H1 (cell line): Measurements from ENCODE around the gene STX18. TPM values are rescaled to one million over a fixed set of nuclear protein-coding genes. Genes with fewer than 3 reads are reported as not detected.

Experiments
- CTCF ChIA-PET: fragments of 300-600 bp; sonication (Branson Sonifier 250); formaldehyde crosslinking; loops from one replicate; lab custom pipeline; 2021; ENCODE audit not compliant: partially characterized antibody; lab: Charles Lee
- POLR2A ChIA-PET: fragments of 300-600 bp; sonication (Branson Sonifier 250); formaldehyde crosslinking; loops from one replicate; lab custom pipeline; 2021; ENCODE audit warnings: inconsistent platforms; ENCODE audit not compliant: partially characterized antibody; lab: Charles Lee
- DNase-seq, 2 experiments: peaks; one replicate each; pipeline versions ENCODE4 v3.0.0 to v3.0.0-alpha.2; 2010 to 2022; ENCODE audit warnings: low spot score in 2 of 2, low read depth in 1 of 2, mixed read lengths in 1 of 2
- FAIRE-seq: peaks from 2 replicates; lab custom pipeline; 2011; peaks lifted over from hg19 to GRCh38; lab: Jason Lieb, UNC
- H2AFZ ChIP-seq: 2 replicates; pipeline ENCODE4 v1.8.1; 2012; ENCODE audit warnings: low read length, inconsistent platforms
- H2AK5ac ChIP-seq: 2 replicates; pipeline ENCODE4 v1.6.1; 2013; ENCODE audit warnings: low read depth, low read length
- H2BK120ac ChIP-seq: replicated peaks from 2 replicates; pipeline ENCODE3; 2013; ENCODE audit warnings: low read depth, low read length, inconsistent platforms
- H2BK12ac ChIP-seq: 2 replicates; pipeline ENCODE4 v1.6.1; 2013; ENCODE audit warnings: low read depth, low read length
- H2BK15ac ChIP-seq: 2 replicates; pipeline ENCODE4 v1.6.1; 2013; ENCODE audit warnings: low read length
- H2BK20ac ChIP-seq: 2 replicates; pipeline ENCODE4 v1.6.1; 2013; ENCODE audit warnings: low read length
- H2BK5ac ChIP-seq: 2 replicates; pipeline ENCODE4 v1.6.1; 2013; ENCODE audit warnings: low read depth, low read length
- H3K14ac ChIP-seq: 2 replicates; pipeline ENCODE4 v1.6.1; 2013; ENCODE audit warnings: inconsistent platforms; ENCODE audit not compliant: insufficient read length
- H3K18ac ChIP-seq: 2 replicates; pipeline ENCODE4 v1.6.1; 2013; ENCODE audit warnings: low read length; ENCODE audit errors: extremely low read depth
- H3K23ac ChIP-seq: 2 replicates; pipeline ENCODE4 v1.6.1; 2013; ENCODE audit warnings: inconsistent platforms; ENCODE audit not compliant: insufficient read length
- H3K23me2 ChIP-seq: 2 replicates; pipeline ENCODE4 v1.6.1; 2013; ENCODE audit warnings: low read depth, low read length
- H3K27ac ChIP-seq: 2 replicates; pipeline ENCODE4 v1.6.1; 2011; ENCODE audit warnings: low read depth, low read length, inconsistent platforms
- H3K27me3 ChIP-seq, 4 experiments: replicated peaks in 1 of 4; 1 replicate in 1 of 4; 2 replicates in 3 of 4; pipeline versions ENCODE4 v1.6.1 to v1.8.1; 2011 to 2013; ENCODE audit warnings: low read length in 3 of 4, mild to moderate bottlenecking in 3 of 4, inconsistent platforms in 2 of 4, mixed read lengths in 2 of 4, moderate library complexity in 1 of 4; ENCODE audit not compliant: control insufficient read depth in 3 of 4, insufficient read depth in 3 of 4; ENCODE audit errors: extremely low read depth in 1 of 4
- H3K36me3 ChIP-seq, 4 experiments: 2 replicates each; pipeline versions ENCODE4 v1.6.1 to v1.8.1; 2011 to 2013; ENCODE audit warnings: mild to moderate bottlenecking in 4 of 4, low read length in 3 of 4, moderate library complexity in 2 of 4, control low read depth in 1 of 4, inconsistent platforms in 1 of 4; ENCODE audit not compliant: insufficient read depth in 4 of 4, control insufficient read depth in 2 of 4
- H3K4ac ChIP-seq: replicated peaks from 2 replicates; pipeline ENCODE3; 2013; ENCODE audit warnings: low read length, low read depth, mixed read lengths, inconsistent platforms; ENCODE audit not compliant: insufficient read length
- H3K4me1 ChIP-seq, 4 experiments: replicated peaks in 1 of 4; 1 replicate in 1 of 4; 2 replicates in 3 of 4; pipeline versions ENCODE4 v1.6.1 to v1.8.1; 2011 to 2013; ENCODE audit warnings: low read length in 3 of 4, inconsistent platforms in 2 of 4, mixed read lengths in 1 of 4; ENCODE audit not compliant: insufficient read depth in 4 of 4, control insufficient read depth in 3 of 4
- H3K4me2 ChIP-seq, 2 experiments: 2 replicates each; pipeline versions ENCODE4 v1.6.1 to v1.8.1; 2011 to 2013; ENCODE audit warnings: low read depth in 2 of 2, low read length in 2 of 2, control low read depth in 1 of 2, inconsistent platforms in 1 of 2, mild to moderate bottlenecking in 1 of 2; ENCODE audit not compliant: insufficient read depth in 1 of 2
- H3K4me3 ChIP-seq, 4 experiments: fragments of 200-600, 300-600 bp in 1 of 4; sonication (generic), shearing (Covaris generic), sonication (Bioruptor Twin) in 1 of 4; 2 replicates each; pipeline versions ENCODE4 v1.5.1 to v1.8.1; 2011 to 2016; ENCODE audit warnings: low read length in 4 of 4, low read depth in 3 of 4, control low read depth in 2 of 4, inconsistent platforms in 2 of 4, mild to moderate bottlenecking in 2 of 4, mixed read lengths in 1 of 4, moderate library complexity in 1 of 4; ENCODE audit not compliant: insufficient read depth in 2 of 4; ENCODE audit errors: extremely low read depth in 1 of 4
- H3K56ac ChIP-seq: replicated peaks from 2 replicates; pipeline ENCODE3; 2013; ENCODE audit warnings: low read depth, mild to moderate bottlenecking, mixed read lengths, low read length, inconsistent platforms; ENCODE audit not compliant: insufficient read length
- H3K79me1 ChIP-seq: 2 replicates; pipeline ENCODE4 v1.6.1; 2013; ENCODE audit warnings: low read depth, low read length, control low read depth
- H3K79me2 ChIP-seq, 2 experiments: 2 replicates each; pipeline versions ENCODE4 v1.6.1 to v1.8.1; 2012 to 2013; ENCODE audit warnings: low read length in 2 of 2, mild to moderate bottlenecking in 2 of 2, inconsistent platforms in 1 of 2; ENCODE audit not compliant: insufficient read depth in 2 of 2, control insufficient read depth in 1 of 2
- H3K9ac ChIP-seq, 4 experiments: replicated peaks in 1 of 4; 1 replicate in 1 of 4; 2 replicates in 3 of 4; pipeline versions ENCODE4 v1.6.1 to v1.8.1; 2011 to 2013; ENCODE audit warnings: low read depth in 3 of 4, low read length in 3 of 4, control low read depth in 2 of 4, mild to moderate bottlenecking in 2 of 4, moderate library complexity in 2 of 4, inconsistent platforms in 1 of 4; ENCODE audit errors: extremely low read depth in 1 of 4
- H3K9me3 ChIP-seq, 2 experiments: 2 replicates each; pipeline versions ENCODE4 v1.6.1 to v1.8.1; 2012 to 2013; ENCODE audit warnings: mild to moderate bottlenecking in 2 of 2, moderate library complexity in 2 of 2, control low read depth in 1 of 2, inconsistent platforms in 1 of 2, low read depth in 1 of 2, low read length in 1 of 2, mixed read lengths in 1 of 2; ENCODE audit not compliant: insufficient read depth in 2 of 2
- H4K20me1 ChIP-seq, 2 experiments: replicated peaks in 1 of 2; 2 replicates each; pipeline versions ENCODE3 to v1.8.1; 2011 to 2013; ENCODE audit warnings: inconsistent platforms in 2 of 2, low read length in 2 of 2, mild to moderate bottlenecking in 1 of 2; ENCODE audit not compliant: insufficient read depth in 2 of 2, control insufficient read depth in 1 of 2
- H4K5ac ChIP-seq: 2 replicates; pipeline ENCODE4 v1.6.1; 2013; ENCODE audit warnings: low read length, low read depth, mixed read lengths, inconsistent platforms; ENCODE audit not compliant: insufficient read length
- H4K8ac ChIP-seq: 2 replicates; pipeline ENCODE4 v1.8.0; 2013; ENCODE audit warnings: mild to moderate bottlenecking, moderate library complexity, low read length, inconsistent platforms; ENCODE audit not compliant: insufficient read depth; ENCODE audit errors: extremely low read depth
- H4K91ac ChIP-seq: replicated peaks from 2 replicates; pipeline ENCODE3; 2013; ENCODE audit warnings: low read length, mixed read lengths, inconsistent platforms; ENCODE audit not compliant: insufficient read length
- CTCF ChIP-seq, 3 experiments: IDR thresholded peaks; 1 replicate in 2 of 3; 2 replicates in 1 of 3; pipeline versions ENCODE4 v1.5.1 to v1.6.1; 2011; ENCODE audit warnings: low read length in 3 of 3, mild to moderate bottlenecking in 3 of 3, inconsistent platforms in 2 of 3, low read depth in 1 of 3, moderate library complexity in 1 of 3; ENCODE audit not compliant: insufficient read depth in 1 of 3; ENCODE audit errors: control extremely low read depth in 1 of 3
- EGR1 ChIP-seq: IDR thresholded peaks from 2 replicates; pipeline ENCODE4 v1.6.1; 2011; ENCODE audit warnings: low read depth, low read length, borderline replicate concordance
- SP1 ChIP-seq: IDR thresholded peaks from 2 replicates; pipeline ENCODE4 v1.6.1; 2011; ENCODE audit warnings: low read depth, low read length
- WGBS, 2 experiments: shearing (Covaris generic) in 1 of 2; methylation state at CpG; one replicate each; pipeline versions ENCODE4 v1.1.6 to v1.1.7; 2013 to 2015; ENCODE audit warnings: low lambda C conversion rate in 2 of 2, mixed read lengths in 2 of 2, inconsistent platforms in 1 of 2, low coverage in 1 of 2, missing lambda C conversion rate in 1 of 2; ENCODE audit not compliant: insufficient replicate concordance in 2 of 2, insufficient coverage in 1 of 2, insufficient read length in 1 of 2; ENCODE audit errors: extremely low coverage in 1 of 2, missing lambda C conversion rate in 1 of 2; 5-methylcytosine and 5-hydroxymethylcytosine counted together
- polyA plus RNA-seq, 7 experiments: library from polyadenylated mRNA; depleted of rRNA in 3 of 7; stranded (reverse) in 5 of 7; unstranded in 2 of 7; fragments of >200 nt in 5 of 7; fragments of 200-250 nt in 2 of 7; gene quantifications; 1 replicate in 5 of 7; 2 replicates in 1 of 7; 4 replicates in 1 of 7; pipeline versions ENCODE4 v1.2.1 to v1.2.3, GENCODE V29; 2011 to 2013; ENCODE audit warnings: missing spikeins in 2 of 7, mixed read lengths in 2 of 7
- total RNA-seq: library from RNA; stranded (reverse); fragmentation: NEBNext Ultra II Directional; extraction: Animal tissue kit (Norgen Biotek cat#: 25700); gene quantifications from 2 replicates; pipeline ENCODE4 v1.2.1, GENCODE V29; 2021
- TF ChIP-seq, protein P1 (sequence below): IDR thresholded peaks from 2 replicates; pipeline ENCODE4 v1.6.1; 2012; ENCODE audit warnings: inconsistent platforms

Gene STX18
- total and polyA plus RNA-seq, 2 of the 8 experiments (the other 6 are each of a cell fraction or from before 2014, with no cell fraction given) = 14.6 to 18.3 TPM

GRCh38 chr4:4427121-4427870 is 114.6 kb downstream of the STX18 start:
- Histone ChIP-seq H3K56ac (no peak overlapping the region), H2BK5ac (peak overlapping the region; percentile 80; the same call in 1 of the 2 replicates), H3K27ac (no peak overlapping the region), H3K9ac (no peak overlapping the region), H3K9me3 (no peaks in the 10 kb centered on the region), H4K5ac (no peak overlapping the region), H3K79me2 (no peaks in the 10 kb centered on the region), H4K91ac (peak overlapping the region; percentile 86), H2BK120ac (peak overlapping the region; percentile 57), H2BK12ac (peak overlapping the region; percentile 90; the same call in 1 of the 2 replicates), H3K4ac (no peak overlapping the region), H3K23ac (no peak overlapping the region), H3K18ac (0 out of 2 replicates have a peak overlapping the region, but pooled peaks have one; percentile 41), H3K27me3 (no peaks in the 10 kb centered on the region; a peak in 1 of 7 replicates), H3K79me1 (no peaks in the 10 kb centered on the region), H2AK5ac (peak overlapping the region; percentile 93; the same call in 1 of the 2 replicates), H3K4me3 (peak overlapping the region in 1 of 4 experiments; percentile 24; a peak in 1 of 8 replicates), H2AFZ (no peak overlapping the region), H4K20me1 (no peaks in the 10 kb centered on the region), H2BK20ac (peak overlapping the region; percentile 40; the same call in 1 of the 2 replicates), H3K23me2 (no peaks in the 10 kb centered on the region; the same call in 1 of the 2 replicates), H3K4me1 (peaks cover 21 to 50% (median 36%) of the 10 kb centered on the region in 4 experiments), H2BK15ac (no peak overlapping the region), H3K36me3 (no peaks in the 10 kb centered on the region), H3K4me2 (peak overlapping the region; percentile 39 to 40), H4K8ac (peak overlapping the region; percentile 46), H3K14ac (no peak overlapping the region)
- ChIA-PET POLR2A (interaction anchor here (1.6 to 4.2 kb wide), 3 partner anchors 9 to 20 kb away, joined by 5 to 17 read pairs (median 5); no protein-coding TSS in a partner anchor), CTCF (interaction anchor here (1.1 to 3.8 kb wide), 10 partner anchors 10 to 175 kb away, joined by 3 to 28 read pairs (median 4); partner anchors contain the start of gene NSG1)
- TF ChIP-seq, protein P1, sequence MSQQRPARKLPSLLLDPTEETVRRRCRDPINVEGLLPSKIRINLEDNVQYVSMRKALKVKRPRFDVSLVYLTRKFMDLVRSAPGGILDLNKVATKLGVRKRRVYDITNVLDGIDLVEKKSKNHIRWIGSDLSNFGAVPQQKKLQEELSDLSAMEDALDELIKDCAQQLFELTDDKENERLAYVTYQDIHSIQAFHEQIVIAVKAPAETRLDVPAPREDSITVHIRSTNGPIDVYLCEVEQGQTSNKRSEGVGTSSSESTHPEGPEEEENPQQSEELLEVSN = no peak
- peak; percentile 52; the same call in 1 of the 2 replicates for TF ChIP-seq EGR1
- peak in 1 of 3 experiments; percentile 3; a peak in 1 of 4 replicates for TF ChIP-seq CTCF (IDR thresholded peaks at IDR 0.05; ENCODE audit: control extremely low read depth in 1 of 3, insufficient read depth in 1 of 3, low read depth in 1 of 3, low read length in 3 of 3)
- TF ChIP-seq SP1 = no peak
- DNase-seq = peak; percentile 79
- 40% methylated on average over 12 of the region's 12 CpGs; no CpG with 5 or more reads in 1 of the 2 experiments for WGBS, 2 experiments
- FAIRE-seq = peak; percentile 76
